GM19372 (cell line): ENCODE results near the gene SRBD1.

ENCODE experiments used
- ATAC-seq: cut with Tn5 transposase; IDR thresholded peaks from one replicate; pipeline ENCODE4 v1.9.1; 2021; ENCODE audit warnings: mild to moderate bottlenecking, low read depth, moderate library complexity; ENCODE audit not compliant: unreplicated experiment

SRBD1 gene

GRCh38 chr2:45611020-45611859 lies at the start of gene SRBD1:
SRBD1 (minus strand) TSS chr2:45611267; CDS start chr2:45605441, 5,826 bp downstream.
- peak; percentile 96 for ATAC-seq

GRCh38 chr2:45654250-45654649 lies 43.2 kb upstream of the SRBD1 start:
- ATAC-seq = no peak

GRCh38 chr2:45653122-45653913 lies 42.3 kb upstream of the SRBD1 start:
- ATAC-seq = no peak

GRCh38 chr2:45652090-45653031 lies 41.3 kb upstream of the SRBD1 start:
- no peak for ATAC-seq

GRCh38 chr2:45651415-45652089 lies 40.5 kb upstream of the SRBD1 start, which contains the start of gene PRKCE:
PRKCE (plus strand) TSS chr2:45651675.
- ATAC-seq = peak; percentile 4

GRCh38 chr2:45650851-45651414 lies 39.9 kb upstream of the SRBD1 start:
- peak; percentile 78 for ATAC-seq

GRCh38 chr2:45649858-45650811 lies 39.1 kb upstream of the SRBD1 start:
- peak; percentile 7 for ATAC-seq

- no peak for ATAC-seq
Observed at GRCh38 chr2:45649462-45649857, 38.4 kb upstream of the SRBD1 start.

- ATAC-seq = no peak
Observed at GRCh38 chr2:45648636-45649035, 37.6 kb upstream of the SRBD1 start.

GRCh38 chr2:45647986-45648520 lies 37.0 kb upstream of the SRBD1 start:
- ATAC-seq = no peak

GRCh38 chr2:45647356-45647755 lies 36.3 kb upstream of the SRBD1 start:
- ATAC-seq = no peak

- ATAC-seq = no peak
Observed at GRCh38 chr2:45646289-45646688, 35.2 kb upstream of the SRBD1 start.

- peak; percentile 88 for ATAC-seq
Observed at GRCh38 chr2:45643543-45644542, 32.8 kb upstream of the SRBD1 start.

GRCh38 chr2:45643095-45643494 lies 32.0 kb upstream of the SRBD1 start:
- ATAC-seq = no peak

GRCh38 chr2:45640576-45640975 lies 29.5 kb upstream of the SRBD1 start:
- ATAC-seq = no peak

GRCh38 chr2:45637440-45637839 lies 26.4 kb upstream of the SRBD1 start:
- ATAC-seq = no peak

- no peak for ATAC-seq
Observed at GRCh38 chr2:45636008-45636407, 24.9 kb upstream of the SRBD1 start.
